OCI-LY7 (cell line): Measurements from ENCODE around the gene ADCY7. TPM values are rescaled to one million over a fixed set of nuclear protein-coding genes. Genes with fewer than 3 reads are reported as not detected.
A peak's percentile ranks its signal among the peaks of the same experiment; 100 is the strongest.

Source experiments
- BruUV-seq: library from RNA; stranded (reverse); fragments of 400-500 nt; replicated peaks from 2 replicates; lab custom pipeline; 2021; lab: Mats Ljungman, UMichigan
- CTCF ChIA-PET: fragments of 300-600 bp; sonication (Branson Sonifier 250); formaldehyde crosslinking; loops from one replicate; lab custom pipeline; 2022; ENCODE audit warnings: antibody characterized with exemption; ENCODE audit not compliant: unreplicated experiment; lab: Charles Lee
- POLR2A ChIA-PET: fragments of 300-600 bp; sonication (Branson Sonifier 250); formaldehyde crosslinking; loops from one replicate; lab custom pipeline; 2022; ENCODE audit warnings: antibody characterized with exemption; lab: Charles Lee
- DNase-seq: peaks from one replicate; pipeline ENCODE4 v3.0.0-alpha.2; 2015; ENCODE audit warnings: low spot score
- H2AFZ ChIP-seq: fragments of 200-600 bp; sonication (generic), shearing (Covaris generic); 2 replicates; pipeline ENCODE4 v1.6.1; 2014; ENCODE audit warnings: mild to moderate bottlenecking, antibody characterized with exemption, low read length, moderate library complexity
- H3K27ac ChIP-seq: fragments of 200-600 bp; sonication (generic); 2 replicates; pipeline ENCODE4 v1.5.1; 2014; ENCODE audit warnings: mixed run types, low read depth, mild to moderate bottlenecking, moderate library complexity, low read length, inconsistent platforms; ENCODE audit not compliant: poor library complexity, severe bottlenecking
- H3K36me3 ChIP-seq: fragments of 200-600 bp; sonication (generic); 2 replicates; pipeline ENCODE4 v1.6.1; 2014; ENCODE audit warnings: mild to moderate bottlenecking, antibody characterized with exemption, low read length, moderate library complexity, mixed read lengths; ENCODE audit not compliant: insufficient read depth
- H3K4me1 ChIP-seq: fragments of 200-600 bp; sonication (generic); 2 replicates; pipeline ENCODE4 v1.5.1; 2014; ENCODE audit warnings: mild to moderate bottlenecking, low read length; ENCODE audit not compliant: insufficient read depth, poor library complexity, severe bottlenecking
- H3K4me2 ChIP-seq: fragments of 200-600 bp; sonication (generic); 2 replicates; pipeline ENCODE4 v1.6.1; 2014; ENCODE audit warnings: mild to moderate bottlenecking, low read length
- H3K4me3 ChIP-seq: fragments of 200-600 bp; sonication (generic); 2 replicates; pipeline ENCODE4 v1.5.1; 2014; ENCODE audit warnings: mild to moderate bottlenecking, low read depth, low read length; ENCODE audit not compliant: poor library complexity, severe bottlenecking
- H3K79me2 ChIP-seq: fragments of 200-600 bp; sonication (generic); 2 replicates; pipeline ENCODE4 v1.6.1; 2016; ENCODE audit warnings: low read depth, mild to moderate bottlenecking, low read length, moderate library complexity, mixed read lengths; ENCODE audit not compliant: insufficient read depth
- H3K9me2 ChIP-seq: fragments of 200-600 bp; sonication (generic); 2 replicates; pipeline ENCODE4 v1.6.1; 2016; ENCODE audit warnings: mild to moderate bottlenecking, low read length, mixed read lengths; ENCODE audit not compliant: insufficient read depth
- H3K9me3 ChIP-seq: fragments of 200-600 bp; sonication (generic); 2 replicates; pipeline ENCODE4 v1.6.1; 2014; ENCODE audit warnings: mild to moderate bottlenecking, mixed run types, low read length, mixed read lengths
- H4K20me1 ChIP-seq: fragments of 200-600 bp; sonication (generic); 2 replicates; pipeline ENCODE4 v1.6.1; 2014; ENCODE audit warnings: mild to moderate bottlenecking, antibody characterized with exemption, low read length, moderate library complexity, mixed read lengths; ENCODE audit not compliant: insufficient read depth
- CTCF ChIP-seq: fragments of 200-600 bp; sonication (generic); conservative IDR thresholded peaks from 2 replicates; pipeline ENCODE4 v1.5.1; 2014; ENCODE audit warnings: mild to moderate bottlenecking, antibody characterized with exemption, low read length, moderate library complexity, mixed read lengths
- EZH2phosphoT487 ChIP-seq: fragments of 200-600 bp; sonication (generic); IDR thresholded peaks from 2 replicates; pipeline ENCODE4 v1.6.1; 2018; ENCODE audit warnings: low read depth, borderline replicate concordance, mild to moderate bottlenecking, mixed run types, antibody characterized with exemption, low read length, moderate library complexity, mixed read lengths
- intact Hi-C: fragments of 100-400 bp; cut with micrococcal nuclease; formaldehyde crosslinking; loops from one replicate; pipeline ENCODE4 v1.10.0; 2022; ENCODE audit not compliant: unreplicated experiment
- total RNA-seq, 2 experiments: library from RNA; depleted of rRNA in 1 of 2; stranded (reverse); fragments of >200 nt in 1 of 2; shearing (Covaris generic) in 1 of 2; gene quantifications; 2 replicates each; pipeline ENCODE4 v1.2.3, GENCODE V29; 2014 to 2022

ADCY7 gene
- total RNA-seq, 2 experiments from 2014 or later: 49.9 to 77.7 TPM

GRCh38 chr16:50275428-50276325, 9.3 kb downstream of the ADCY7 start:
- H3K36me3 ChIP-seq: peaks cover 15% of the 10 kb centered on the region
- H3K4me2 ChIP-seq: peak overlapping the region; percentile 97
- BruUV-seq: no TSS peak
- H3K4me1 ChIP-seq: peaks cover 67% of the 10 kb centered on the region
- no peaks in the 10 kb centered on the region; the same call in 1 of the 2 replicates for H3K9me3 ChIP-seq
- H3K9me2 ChIP-seq: no peaks in the 10 kb centered on the region
- H2AFZ ChIP-seq: no peak overlapping the region
- DNase-seq: peak; percentile 37
- ChIA-PET POLR2A (interaction anchor here (0.6 to 3.5 kb wide), 7 partner anchors 9 to 80 kb away, joined by 3 to 21 read pairs (median 5); partner anchors contain the start of gene ADCY7), CTCF (interaction anchor here (2.0 to 2.1 kb wide), 2 partner anchors 9 to 10 kb away, joined by 10 to 16 read pairs; partner anchors contain the start of gene ADCY7)
- intact Hi-C loops: no loop called here
- H4K20me1 ChIP-seq: peaks cover 5% of the 10 kb centered on the region; the same call in 1 of the 2 replicates
- peak overlapping the region; percentile 75 for H3K4me3 ChIP-seq
- H3K79me2 ChIP-seq: peaks cover 57% of the 10 kb centered on the region
- TF ChIP-seq EZH2phosphoT487 (no peak), CTCF (no peak)
- peak overlapping the region; percentile 80 for H3K27ac ChIP-seq

GRCh38 chr16:50276326-50276640, 9.9 kb downstream of the ADCY7 start:
- Histone ChIP-seq H3K36me3 (peaks cover 15% of the 10 kb centered on the region), H2AFZ (no peak overlapping the region), H3K4me2 (peak overlapping the region; percentile 97), H3K4me3 (peak overlapping the region; percentile 75), H3K27ac (peak overlapping the region; percentile 80), H4K20me1 (peaks cover 5% of the 10 kb centered on the region; the same call in 1 of the 2 replicates), H3K79me2 (peaks cover 62% of the 10 kb centered on the region), H3K9me2 (no peaks in the 10 kb centered on the region), H3K9me3 (no peaks in the 10 kb centered on the region; the same call in 1 of the 2 replicates), H3K4me1 (peaks cover 73% of the 10 kb centered on the region)
- no TSS peak for BruUV-seq
- ChIA-PET POLR2A (interaction anchor here (3.5 kb wide), 1 partner anchor 9 kb away, joined by 21 read pairs; no protein-coding TSS in a partner anchor), CTCF (interaction anchor here (2.0 kb wide), 1 partner anchor 11 kb away, joined by 16 read pairs; the partner anchor contains the start of gene ADCY7)
- no peak for DNase-seq
- no peak for TF ChIP-seq EZH2phosphoT487
- TF ChIP-seq CTCF: no peak
- intact Hi-C loops: no loop called here
